Measurements from ENCODE around the gene HYLS1.

Gene HYLS1

DNA sequence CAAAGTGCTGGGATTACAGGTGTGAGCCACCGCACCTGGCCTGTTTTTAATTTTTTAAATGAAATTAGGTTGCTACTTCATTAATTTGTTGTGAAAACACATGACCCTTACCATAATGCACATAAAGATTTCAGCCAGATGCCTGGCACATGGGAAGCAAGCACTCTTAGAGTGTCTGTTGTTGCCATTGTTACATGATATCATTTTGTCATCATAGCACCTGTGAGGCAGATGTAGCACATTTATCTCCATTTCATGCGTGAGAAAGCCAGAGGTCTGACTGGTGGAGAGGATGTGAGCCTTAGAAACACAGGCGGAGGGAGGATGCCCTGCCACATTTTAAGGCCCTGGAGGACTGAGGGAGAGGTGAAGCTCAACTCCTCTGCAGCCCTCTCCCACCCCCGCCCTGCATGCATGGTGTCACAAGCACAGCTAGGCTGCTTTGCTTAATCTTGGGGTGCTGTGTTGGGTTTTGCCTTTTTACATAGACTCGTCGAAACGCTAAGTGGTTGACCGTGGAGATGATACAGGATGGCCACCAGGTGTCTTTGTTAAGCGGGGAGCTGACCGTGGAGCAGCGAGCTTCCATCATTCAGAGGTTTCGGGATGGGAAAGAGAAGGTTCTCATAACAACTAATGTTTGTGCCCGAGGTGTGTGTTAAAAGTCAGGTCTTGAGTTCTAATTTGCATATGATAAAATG, 30.8 kb downstream of the HYLS1 start:
- Histone ChIP-seq H3K36me3 (ENCODE audit: insufficient read depth, low read length) (no peaks in the 10 kb centered on the region; the same call in 1 of the 2 replicates), H3K9me3 (ENCODE audit: control insufficient read depth, insufficient read depth, low read length) (no peaks in the 10 kb centered on the region), H3K9ac (ENCODE audit: low read depth, low read length) (no peak overlapping the region), H3K4me1 (ENCODE audit: insufficient read depth, low read length) (no peaks in the 10 kb centered on the region)

DNA sequence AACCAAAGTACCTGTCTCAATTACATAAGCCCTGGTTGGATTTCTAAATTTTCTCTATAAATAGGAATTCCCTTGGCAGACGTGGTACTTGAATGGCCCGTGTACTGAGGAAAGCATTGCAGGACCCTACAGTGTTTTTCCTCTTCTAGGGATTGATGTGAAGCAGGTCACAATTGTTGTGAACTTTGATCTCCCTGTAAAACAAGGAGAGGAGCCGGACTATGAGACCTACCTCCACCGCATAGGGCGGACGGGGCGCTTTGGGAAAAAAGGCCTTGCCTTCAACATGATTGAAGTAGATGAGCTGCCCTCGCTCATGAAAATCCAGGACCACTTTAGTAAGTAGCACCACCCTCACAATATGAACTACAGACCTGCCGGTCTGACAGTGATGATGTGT, 33.6 kb downstream of the HYLS1 start:
- H3K4me1 ChIP-seq (ENCODE audit: insufficient read depth, low read length), result no peaks in the 10 kb centered on the region

DNA sequence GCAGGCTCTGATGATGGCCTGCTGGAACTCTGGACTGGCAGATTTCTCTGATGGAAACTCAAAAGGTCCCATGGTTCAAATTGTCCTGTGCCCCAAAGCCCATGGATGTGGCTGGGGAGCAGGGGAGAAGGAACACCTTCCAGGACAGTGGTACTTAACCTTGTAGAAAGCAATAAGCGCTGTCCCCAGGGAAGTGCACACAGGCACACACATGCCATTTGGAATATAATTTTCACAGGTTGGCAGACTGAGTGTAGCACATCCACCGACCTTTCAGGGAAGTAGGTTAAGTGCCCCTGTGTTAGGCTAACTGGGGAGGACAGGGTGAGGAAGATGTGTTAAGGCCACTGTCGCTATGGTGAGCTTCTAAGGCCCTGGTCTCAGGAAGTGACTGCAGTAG, 34.7 kb downstream of the HYLS1 start:
- H3K9me3 ChIP-seq (ENCODE audit: control insufficient read depth, insufficient read depth, low read length), result no peaks in the 10 kb centered on the region
- H3K9ac ChIP-seq (ENCODE audit: low read depth, low read length), result no peak overlapping the region
- H3K36me3 ChIP-seq (ENCODE audit: insufficient read depth, low read length), result no peaks in the 10 kb centered on the region; the same call in 1 of the 2 replicates
- H3K4me1 ChIP-seq (ENCODE audit: insufficient read depth, low read length), result no peaks in the 10 kb centered on the region

More for the DNA sequence above, 33.6 kb downstream of the HYLS1 start:
- Histone ChIP-seq H3K36me3 (ENCODE audit: insufficient read depth, low read length) (no peaks in the 10 kb centered on the region; the same call in 1 of the 2 replicates), H3K9ac (ENCODE audit: low read depth, low read length) (no peak overlapping the region), H3K9me3 (ENCODE audit: control insufficient read depth, insufficient read depth, low read length) (no peaks in the 10 kb centered on the region)

DNA sequence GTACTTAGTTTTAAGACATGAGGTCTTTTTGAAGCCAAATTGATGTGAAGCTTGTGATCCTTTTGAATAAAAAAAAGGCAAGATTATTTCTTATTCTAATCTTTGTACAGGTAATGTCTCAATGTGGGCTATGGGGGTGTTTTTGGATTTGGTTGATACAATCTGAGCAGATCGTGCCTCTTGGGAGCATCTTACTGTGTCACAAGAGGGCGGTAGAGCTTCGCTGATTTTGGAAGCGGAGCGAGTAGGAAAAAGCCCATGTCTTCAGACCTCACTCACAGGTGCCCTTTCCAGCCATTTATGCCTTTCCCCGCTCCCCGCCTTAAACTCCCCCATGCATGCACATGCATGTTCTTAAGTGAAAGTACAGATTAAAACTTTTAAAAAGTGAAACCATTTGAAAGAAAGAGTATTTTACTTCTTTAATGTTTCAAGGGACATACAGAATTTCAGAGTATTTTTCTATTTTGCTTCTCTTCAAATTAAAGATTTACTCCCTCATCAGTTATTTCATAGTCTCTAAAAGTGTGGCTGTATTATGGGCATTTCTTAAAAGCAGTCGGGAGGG, 35.6 kb downstream of the HYLS1 start:
- no peak overlapping the region for H3K9ac ChIP-seq (ENCODE audit: low read depth, low read length)
- H3K4me1 ChIP-seq (ENCODE audit: insufficient read depth, low read length), result no peaks in the 10 kb centered on the region
- no peaks in the 10 kb centered on the region; the same call in 1 of the 2 replicates for H3K36me3 ChIP-seq (ENCODE audit: insufficient read depth, low read length)
- H3K9me3 ChIP-seq (ENCODE audit: control insufficient read depth, insufficient read depth, low read length), result no peaks in the 10 kb centered on the region

DNA sequence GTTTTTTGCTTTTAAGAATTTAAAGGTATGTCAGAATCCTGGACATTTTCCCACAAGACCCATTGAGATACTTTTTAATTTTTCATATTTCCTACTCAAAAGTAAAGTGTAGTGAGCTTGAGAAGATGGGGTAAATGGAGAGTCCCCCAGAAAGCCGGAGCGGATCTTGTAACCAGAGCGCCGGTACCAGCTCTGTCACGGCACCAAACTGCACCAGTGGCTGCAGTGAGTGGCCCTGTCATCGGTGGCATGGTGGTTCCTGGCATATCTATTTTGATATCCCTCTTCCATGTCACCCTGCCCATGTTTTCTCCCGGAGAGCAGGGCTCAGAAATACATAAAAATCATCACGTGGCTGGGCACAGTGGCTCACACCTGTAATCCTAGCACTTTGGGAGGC, 36.2 kb downstream of the HYLS1 start:
- no peaks in the 10 kb centered on the region for H3K4me1 ChIP-seq (ENCODE audit: insufficient read depth, low read length)
- H3K36me3 ChIP-seq (ENCODE audit: insufficient read depth, low read length), result no peaks in the 10 kb centered on the region; the same call in 1 of the 2 replicates
- H3K9ac ChIP-seq (ENCODE audit: low read depth, low read length), result no peak overlapping the region
- no peaks in the 10 kb centered on the region for H3K9me3 ChIP-seq (ENCODE audit: control insufficient read depth, insufficient read depth, low read length)

DNA sequence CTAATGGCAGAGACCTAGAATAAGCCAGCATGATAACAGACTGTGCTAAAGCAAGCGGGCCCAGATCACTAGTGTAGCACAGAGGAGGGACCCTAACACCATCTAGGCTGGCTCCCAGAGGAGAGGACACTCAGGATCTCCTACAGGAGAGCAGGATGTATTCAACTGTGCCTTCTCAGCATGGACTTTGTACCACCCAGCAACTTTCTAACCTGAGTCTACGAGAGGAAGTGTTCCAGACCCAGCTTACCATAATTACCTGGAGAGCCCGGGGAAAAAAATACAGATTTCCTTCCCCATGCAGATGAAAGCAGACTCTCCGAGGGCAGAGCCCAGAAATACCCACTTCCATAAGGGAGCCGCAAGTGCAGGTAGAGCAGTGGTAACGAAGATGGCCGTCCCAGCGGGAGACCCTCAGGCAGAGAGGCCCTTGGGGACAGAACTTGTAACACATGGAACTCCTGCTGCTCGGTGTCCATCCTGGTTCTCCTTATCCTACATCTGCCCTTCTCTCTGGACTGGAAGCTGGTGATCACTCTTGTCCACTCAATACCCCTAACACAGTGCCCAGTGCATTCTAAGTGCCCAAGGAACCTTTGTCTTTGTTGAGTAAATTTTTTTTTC, 37.0 kb downstream of the HYLS1 start:
- Histone ChIP-seq H3K9ac (ENCODE audit: low read depth, low read length) (no peak overlapping the region), H3K36me3 (ENCODE audit: insufficient read depth, low read length) (no peaks in the 10 kb centered on the region; the same call in 1 of the 2 replicates), H3K4me1 (ENCODE audit: insufficient read depth, low read length) (no peaks in the 10 kb centered on the region), H3K9me3 (ENCODE audit: control insufficient read depth, insufficient read depth, low read length) (no peaks in the 10 kb centered on the region)

DNA sequence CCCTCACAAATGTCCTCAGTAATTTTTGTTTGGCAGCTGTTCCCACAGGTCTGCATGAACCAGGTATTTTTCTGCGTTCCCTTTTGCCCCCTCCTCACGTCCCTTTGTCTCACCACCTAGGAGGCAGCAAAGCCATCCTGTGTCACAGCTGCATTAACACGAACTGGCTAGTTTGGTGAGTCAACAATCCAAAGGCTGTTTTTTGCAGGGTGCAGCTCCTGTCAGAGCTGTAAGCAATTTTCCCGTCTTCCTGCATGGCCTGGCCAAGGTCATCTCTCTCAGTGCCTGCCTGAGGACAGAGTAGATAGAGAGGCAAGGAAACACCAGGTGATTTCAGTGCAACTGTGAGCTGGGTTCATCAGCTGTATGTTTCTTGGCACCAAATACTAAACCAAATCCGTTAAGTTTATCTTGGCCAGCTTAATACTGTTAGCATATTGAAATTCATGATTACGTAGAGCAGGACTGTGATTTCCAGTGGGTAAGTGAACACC, 37.8 kb downstream of the HYLS1 start:
- no peaks in the 10 kb centered on the region for H3K4me1 ChIP-seq (ENCODE audit: insufficient read depth, low read length)
- H3K9ac ChIP-seq (ENCODE audit: low read depth, low read length), result no peak overlapping the region
- H3K36me3 ChIP-seq (ENCODE audit: insufficient read depth, low read length), result no peaks in the 10 kb centered on the region; the same call in 1 of the 2 replicates
- H3K9me3 ChIP-seq (ENCODE audit: control insufficient read depth, insufficient read depth, low read length), result no peaks in the 10 kb centered on the region

DNA sequence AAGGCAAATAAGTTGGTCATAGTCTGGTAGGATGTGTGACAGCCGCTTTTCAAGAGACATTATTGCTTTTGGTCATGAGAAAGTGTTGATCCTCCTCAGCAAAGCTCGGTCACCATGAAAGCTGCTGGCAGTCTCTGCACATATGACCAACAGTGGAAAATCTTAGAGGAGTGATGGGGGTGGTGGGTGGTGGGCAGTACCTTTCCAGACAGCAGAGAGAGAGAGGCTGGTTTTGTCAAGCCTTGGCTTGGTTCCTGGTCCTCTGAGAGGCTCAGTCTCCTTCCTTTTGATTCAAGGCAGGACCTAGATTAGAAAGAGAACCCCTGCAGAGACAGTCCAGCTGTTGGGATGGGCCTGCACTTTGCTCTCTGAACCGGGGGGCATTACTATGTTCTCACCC, 38.3 kb downstream of the HYLS1 start:
- Histone ChIP-seq H3K9me3 (ENCODE audit: control insufficient read depth, insufficient read depth, low read length) (no peaks in the 10 kb centered on the region), H3K9ac (ENCODE audit: low read depth, low read length) (no peak overlapping the region), H3K36me3 (ENCODE audit: insufficient read depth, low read length) (no peaks in the 10 kb centered on the region; the same call in 1 of the 2 replicates), H3K4me1 (ENCODE audit: insufficient read depth, low read length) (no peaks in the 10 kb centered on the region)

DNA sequence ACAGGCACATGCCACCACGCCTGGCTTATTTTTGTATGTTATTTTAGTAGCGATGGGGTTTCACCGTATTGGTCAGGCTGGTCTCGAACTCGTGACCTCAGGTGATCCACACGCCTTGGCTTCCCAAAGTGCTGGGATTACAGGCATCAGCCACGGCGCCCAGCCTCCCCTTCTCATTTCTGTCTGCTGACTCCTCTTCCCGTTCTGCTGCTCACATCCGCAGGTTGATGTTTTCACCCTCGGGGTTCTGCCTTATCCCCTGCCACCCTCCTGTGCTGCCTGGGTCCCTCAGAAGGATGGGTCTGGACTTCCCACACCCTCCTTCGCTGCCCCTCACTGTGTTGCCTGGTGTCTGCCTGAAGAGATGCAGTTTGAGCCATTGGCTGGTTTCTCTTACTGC, 39.2 kb downstream of the HYLS1 start:
- H3K9me3 ChIP-seq (ENCODE audit: control insufficient read depth, insufficient read depth, low read length), result no peaks in the 10 kb centered on the region
- H3K9ac ChIP-seq (ENCODE audit: low read depth, low read length), result no peak overlapping the region
- no peaks in the 10 kb centered on the region for H3K36me3 ChIP-seq (ENCODE audit: insufficient read depth, low read length)
- peaks cover 8% of the 10 kb centered on the region; the same call in 1 of the 2 replicates for H3K4me1 ChIP-seq (ENCODE audit: insufficient read depth, low read length)

DNA sequence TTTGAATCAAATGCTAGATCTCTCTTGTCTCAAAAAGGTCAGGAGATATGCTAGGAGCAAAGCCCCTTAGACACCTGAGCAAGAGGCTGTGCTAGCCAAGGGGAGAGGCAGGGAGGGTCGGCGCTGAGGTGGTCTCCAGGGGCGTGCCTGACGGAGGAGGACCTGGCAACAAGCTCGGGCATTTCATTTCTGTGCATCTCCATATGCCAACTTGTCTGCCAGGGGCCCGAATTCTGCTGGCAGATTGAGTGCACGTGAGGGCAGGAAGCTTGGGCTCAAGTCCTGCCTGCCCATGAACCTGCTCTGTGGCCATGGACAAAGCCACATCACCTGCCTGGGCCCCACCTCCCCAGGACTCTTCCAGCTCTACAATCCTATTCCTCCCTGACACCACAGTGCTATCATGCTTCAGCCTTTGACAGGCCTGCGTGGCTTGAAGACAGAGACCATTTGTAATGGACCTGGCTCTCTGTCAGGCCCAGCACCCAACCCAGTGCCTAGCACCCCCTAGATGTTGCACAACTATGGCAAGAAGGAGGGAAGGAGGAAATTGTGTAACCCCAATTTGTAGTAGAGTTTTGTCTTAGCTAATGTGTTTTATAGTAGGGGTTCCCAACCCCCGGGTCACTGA, 42.1 kb downstream of the HYLS1 start:
- Histone ChIP-seq H3K36me3 (ENCODE audit: insufficient read depth, low read length) (no peaks in the 10 kb centered on the region), H3K4me1 (ENCODE audit: insufficient read depth, low read length) (peaks cover 29% of the 10 kb centered on the region), H3K9ac (ENCODE audit: low read depth, low read length) (no peak overlapping the region), H3K9me3 (ENCODE audit: control insufficient read depth, insufficient read depth, low read length) (no peaks in the 10 kb centered on the region)

DNA sequence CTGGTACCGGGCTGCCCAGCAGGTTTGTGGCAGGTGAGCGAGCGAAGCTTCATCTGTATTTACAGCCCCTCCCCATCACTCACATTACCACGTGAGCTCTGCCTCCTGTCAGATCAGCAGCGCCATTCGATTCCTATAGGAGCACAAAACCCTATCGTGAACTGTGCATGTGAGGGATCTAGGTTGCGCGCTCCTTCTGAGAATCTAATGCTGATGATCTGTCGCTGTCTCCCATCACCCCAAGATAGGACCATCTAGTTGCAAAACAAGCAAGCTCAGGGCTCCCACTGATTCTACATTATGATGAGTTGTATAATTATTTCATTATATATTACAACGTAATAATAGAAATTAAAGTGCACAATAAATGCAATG, 42.6 kb downstream of the HYLS1 start:
- Histone ChIP-seq H3K9ac (ENCODE audit: low read depth, low read length) (no peak overlapping the region), H3K9me3 (ENCODE audit: control insufficient read depth, insufficient read depth, low read length) (no peaks in the 10 kb centered on the region), H3K4me1 (ENCODE audit: insufficient read depth, low read length) (peaks cover 29% of the 10 kb centered on the region), H3K36me3 (ENCODE audit: insufficient read depth, low read length) (no peaks in the 10 kb centered on the region)

DNA sequence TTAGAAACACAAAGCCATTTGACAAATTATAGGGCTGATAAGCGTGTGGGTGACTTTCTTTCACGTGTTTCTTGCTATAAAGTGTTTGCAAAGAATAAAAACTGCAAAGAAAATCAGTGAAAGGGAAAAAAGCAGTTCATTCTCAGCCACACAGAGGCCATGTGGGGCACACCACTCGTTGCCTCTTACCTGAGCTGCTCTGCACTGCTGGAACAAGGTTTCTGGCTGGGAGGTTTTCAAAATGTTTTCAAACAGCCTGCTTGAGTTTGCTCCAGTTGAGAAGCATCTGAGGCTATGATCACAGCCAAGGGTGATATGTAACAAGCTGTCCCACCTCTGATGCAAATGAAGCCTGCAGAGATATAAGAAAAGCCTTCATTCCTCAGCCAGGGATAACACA, 43.6 kb downstream of the HYLS1 start:
- H3K4me1 ChIP-seq (ENCODE audit: insufficient read depth, low read length), result peaks cover 29% of the 10 kb centered on the region

DNA sequence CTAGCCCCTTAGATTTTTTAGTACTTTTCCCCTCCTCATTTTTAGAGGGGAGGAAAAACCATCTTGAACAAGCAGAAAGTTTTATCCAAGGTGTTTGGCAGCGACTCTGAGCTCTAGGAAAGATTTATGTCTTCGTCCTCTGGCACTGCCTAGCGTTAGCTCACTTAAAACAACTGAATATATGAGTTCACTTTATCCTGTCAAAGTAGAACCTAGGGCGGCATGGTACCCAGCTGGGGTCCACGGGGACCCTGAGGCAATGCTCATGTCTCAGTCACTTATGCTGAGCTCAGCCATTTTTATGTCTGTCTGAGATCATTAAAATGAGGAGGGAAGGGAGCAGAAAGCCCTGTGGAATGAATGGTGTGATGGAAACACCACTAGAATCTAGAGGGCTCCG, 44.2 kb downstream of the HYLS1 start:
- Histone ChIP-seq H3K4me1 (ENCODE audit: insufficient read depth, low read length) (peaks cover 29% of the 10 kb centered on the region), H3K9me3 (ENCODE audit: control insufficient read depth, insufficient read depth, low read length) (no peaks in the 10 kb centered on the region), H3K9ac (ENCODE audit: low read depth, low read length) (no peak overlapping the region), H3K36me3 (ENCODE audit: insufficient read depth, low read length) (no peaks in the 10 kb centered on the region)

More for the DNA sequence above, 43.6 kb downstream of the HYLS1 start:
- H3K9ac ChIP-seq (ENCODE audit: low read depth, low read length), result no peak overlapping the region
- H3K9me3 ChIP-seq (ENCODE audit: control insufficient read depth, insufficient read depth, low read length), result no peaks in the 10 kb centered on the region
- H3K36me3 ChIP-seq (ENCODE audit: insufficient read depth, low read length), result no peaks in the 10 kb centered on the region

DNA sequence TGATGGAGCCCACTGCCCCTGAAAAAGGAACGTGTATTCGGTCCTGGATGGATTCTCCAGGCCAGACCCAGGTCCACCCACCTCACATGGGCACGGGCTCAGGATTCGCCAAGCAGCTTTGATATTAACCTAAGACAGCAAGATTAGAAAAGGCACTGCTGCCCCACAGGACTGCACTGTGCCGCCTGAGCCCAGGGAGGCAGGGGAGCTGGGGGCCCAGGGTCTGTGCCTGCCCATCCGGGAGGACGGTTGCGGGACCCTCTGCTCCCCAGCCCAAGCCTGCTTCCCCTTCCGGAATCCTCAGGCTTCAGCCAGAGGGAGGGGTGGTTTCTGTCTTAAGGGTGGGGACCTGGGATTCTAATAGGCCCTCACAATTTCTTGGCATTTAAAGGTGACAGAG, 44.8 kb downstream of the HYLS1 start:
- Histone ChIP-seq H3K9ac (ENCODE audit: low read depth, low read length) (no peak overlapping the region), H3K9me3 (ENCODE audit: control insufficient read depth, insufficient read depth, low read length) (no peaks in the 10 kb centered on the region)

More for the DNA sequence above, 44.8 kb downstream of the HYLS1 start:
- H3K4me1 ChIP-seq (ENCODE audit: insufficient read depth, low read length), result peaks cover 29% of the 10 kb centered on the region
- no peaks in the 10 kb centered on the region for H3K36me3 ChIP-seq (ENCODE audit: insufficient read depth, low read length)

Data from ES-I3 (cell line).